ENCODE measurements around the gene RNF32. TPM values are rescaled to one million over a fixed set of nuclear protein-coding genes. Genes with fewer than 3 reads are reported as not detected.

Gene RNF32
- total and polyA plus RNA-seq, 12 donors: 0.21 to 1.00 (median 0.39) TPM; not detected in 3

- Histone ChIP-seq H3K27ac (no peak overlapping the region), H3K27me3 (peaks cover 0 to 88% (median 55%) of the 10 kb centered on the region in 7 donors), H3K4me1 (no peaks in the 10 kb centered on the region), H3K9me3 (no peaks in the 10 kb centered on the region), H3K36me3 (no peaks in the 10 kb centered on the region), H3K4me3 (no peak overlapping the region)
- intact Hi-C loops (cut with DNase I): no loop called here
- DNase-seq (no peak), ATAC-seq (no peak)
- 94 to 96% methylated on average over 8 of the region's 8 CpGs for WGBS, 2 donors
- TF ChIP-seq CTCF (IDR thresholded peaks at IDR 0.05): no peak
Measured at GRCh38 chr7:156652886-156653568, 12.5 kb downstream of the RNF32 start.

- H3K4me1 ChIP-seq: no peaks in the 10 kb centered on the region
- DNase-seq (no peak), ATAC-seq (no peak)
- H3K9me3 ChIP-seq: no peaks in the 10 kb centered on the region
- H3K4me3 ChIP-seq: no peak overlapping the region
- TF ChIP-seq CTCF (IDR thresholded peaks at IDR 0.05): no peak
- no peaks in the 10 kb centered on the region for H3K36me3 ChIP-seq
- intact Hi-C loops (cut with DNase I): no loop called here
- 84 to 85% methylated on average over 10 of the region's 10 CpGs for WGBS, 2 donors
- peaks cover 0 to 79% (median 45%) of the 10 kb centered on the region in 7 donors for H3K27me3 ChIP-seq
- no peak overlapping the region for H3K27ac ChIP-seq
Measured at GRCh38 chr7:156654511-156655234, 14.1 kb downstream of the RNF32 start.

GRCh38 chr7:156655251-156655650, 14.7 kb downstream of the RNF32 start:
- peaks cover 0 to 73% (median 40%) of the 10 kb centered on the region in 7 donors for H3K27me3 ChIP-seq

GRCh38 chr7:156655983-156656382, 15.4 kb downstream of the RNF32 start:
- Histone ChIP-seq H3K4me3 (no peak overlapping the region), H3K9me3 (no peaks in the 10 kb centered on the region), H3K4me1 (no peaks in the 10 kb centered on the region), H3K36me3 (no peaks in the 10 kb centered on the region), H3K27ac (no peak overlapping the region), H3K27me3 (peaks cover 0 to 65% (median 33%) of the 10 kb centered on the region in 7 donors)
- WGBS, 2 donors: 74 to 81% methylated on average over 4 of the region's 4 CpGs
- DNase-seq: no peak
- intact Hi-C loops (cut with DNase I): no loop called here
- TF ChIP-seq CTCF (IDR thresholded peaks at IDR 0.05): no peak
- no peak for ATAC-seq

More at GRCh38 chr7:156655251-156655650, 14.7 kb downstream of the RNF32 start:
- no peaks in the 10 kb centered on the region for H3K36me3 ChIP-seq
- DNase-seq (no peak), ATAC-seq (no peak)
- no peak for TF ChIP-seq CTCF (IDR thresholded peaks at IDR 0.05)
- no peak overlapping the region for H3K4me3 ChIP-seq
- intact Hi-C loops (cut with DNase I): no loop called here
- 74 to 81% methylated on average over 6 of the region's 6 CpGs for WGBS, 2 donors
- no peaks in the 10 kb centered on the region for H3K9me3 ChIP-seq
- H3K27ac ChIP-seq: no peak overlapping the region
- no peaks in the 10 kb centered on the region for H3K4me1 ChIP-seq

All from heart right ventricle (tissue), 16 donors.